H1 (cell line): ENCODE measurements around the gene ASPHD2. TPM values are rescaled to one million over a fixed set of nuclear protein-coding genes. Genes with fewer than 3 reads are reported as not detected.

Source experiments
- CHD7 ChIP-seq: fragments of 300-600 bp; sonication (generic); IDR thresholded peaks from 2 replicates; pipeline ENCODE4 v1.7.1; 2012; ENCODE audit warnings: low read length, moderate library complexity, mild to moderate bottlenecking, inconsistent platforms; ENCODE audit not compliant: insufficient replicate concordance
- CTCF ChIP-seq, 3 experiments: IDR thresholded peaks; 1 replicate in 2 of 3; 2 replicates in 1 of 3; pipeline versions ENCODE4 v1.5.1 to v1.6.1; 2011; ENCODE audit warnings: low read length in 3 of 3, mild to moderate bottlenecking in 3 of 3, inconsistent platforms in 2 of 3, low read depth in 1 of 3, moderate library complexity in 1 of 3; ENCODE audit not compliant: insufficient read depth in 1 of 3; ENCODE audit errors: control extremely low read depth in 1 of 3
- GTF2F1 ChIP-seq: IDR thresholded peaks from 2 replicates; pipeline ENCODE4 v1.6.1; 2012; ENCODE audit warnings: low read depth, low read length, improper control_type of control experiment, borderline replicate concordance
- KDM4A ChIP-seq: IDR thresholded peaks from one replicate; pipeline ENCODE4 v1.7.1; 2012; ENCODE audit warnings: low read depth, mild to moderate bottlenecking, moderate library complexity, low read length, inconsistent platforms; ENCODE audit not compliant: severe bottlenecking
- POLR2A ChIP-seq, 2 experiments: IDR thresholded peaks; 1 replicate in 1 of 2; 2 replicates in 1 of 2; pipeline ENCODE4 v1.6.1; 2011; ENCODE audit warnings: low read depth in 2 of 2, low read length in 2 of 2, mild to moderate bottlenecking in 2 of 2; ENCODE audit errors: control extremely low read depth in 1 of 2
- RFX5 ChIP-seq: IDR thresholded peaks from 2 replicates; pipeline ENCODE4 v1.6.1; 2011; ENCODE audit warnings: low read depth, low read length, improper control_type of control experiment, borderline replicate concordance
- SP4 ChIP-seq: IDR thresholded peaks from 2 replicates; pipeline ENCODE4 v1.6.1; 2012; ENCODE audit warnings: low read length, inconsistent platforms
- SUZ12 ChIP-seq: fragments of 200-600 bp; sonication (generic); IDR thresholded peaks from 2 replicates; pipeline ENCODE4 v1.6.1; 2012; ENCODE audit warnings: mild to moderate bottlenecking, inconsistent platforms, low read length, moderate library complexity, mixed read lengths
- TAF1 ChIP-seq: IDR thresholded peaks from 2 replicates; pipeline ENCODE4 v1.6.1; 2011; ENCODE audit warnings: mild to moderate bottlenecking, low read depth, low read length
- TEAD4 ChIP-seq: IDR thresholded peaks from 2 replicates; pipeline ENCODE4 v1.6.1; 2012; ENCODE audit warnings: low read depth, low read length, inconsistent platforms, mixed read lengths
- polyA plus RNA-seq, 7 experiments: library from polyadenylated mRNA; depleted of rRNA in 3 of 7; stranded (reverse) in 5 of 7; unstranded in 2 of 7; fragments of >200 nt in 5 of 7; fragments of 200-250 nt in 2 of 7; gene quantifications; 1 replicate in 5 of 7; 2 replicates in 1 of 7; 4 replicates in 1 of 7; pipeline versions ENCODE4 v1.2.1 to v1.2.3, GENCODE V29; 2011 to 2013; ENCODE audit warnings: missing spikeins in 2 of 7, mixed read lengths in 2 of 7
- total RNA-seq: library from RNA; stranded (reverse); fragmentation: NEBNext Ultra II Directional; extraction: Animal tissue kit (Norgen Biotek cat#: 25700); gene quantifications from 2 replicates; pipeline ENCODE4 v1.2.1, GENCODE V29; 2021

ASPHD2 gene
- total and polyA plus RNA-seq, 2 of the 8 experiments (the other 6 are each of a cell fraction or from before 2014, with no cell fraction given): 7.2 to 11.0 TPM

GRCh38 chr22:26414347-26414746 lies 14.7 kb upstream of the ASPHD2 start (continued):
- TF ChIP-seq CHD7: no peak
- TF ChIP-seq RFX5: no peak
- TF ChIP-seq TEAD4: no peak
- TF ChIP-seq SP4: no peak
- no peak for TF ChIP-seq TAF1
- no peak for TF ChIP-seq KDM4A
- no peak for TF ChIP-seq GTF2F1
- TF ChIP-seq POLR2A (IDR thresholded peaks at IDR 0.05; ENCODE audit: control extremely low read depth in 1 of 2, low read depth in 2 of 2, low read length in 2 of 2): no peak
- no peak for TF ChIP-seq CTCF (IDR thresholded peaks at IDR 0.05; ENCODE audit: control extremely low read depth in 1 of 3, insufficient read depth in 1 of 3, low read depth in 1 of 3, low read length in 3 of 3)
- TF ChIP-seq SUZ12: no peak
